Duodenal mucosa (tissue), 2 donors: Measurements from ENCODE around the gene RAD23A.
"Not testable (repeated sequence)": the region's sequence is repeated elsewhere in the genome, so short reads cannot be mapped to it uniquely, and the experiment has no call there.

Experiments
- H3K27ac ChIP-seq: one replicate; pipeline ENCODE4 v1.7.0; 2013; ENCODE audit warnings: low read depth, low read length
- H3K27me3 ChIP-seq, 2 donors: one replicate each; pipeline ENCODE4 v1.7.0; 2013; ENCODE audit warnings: low read length in 2 of 2, control low read depth in 1 of 2; ENCODE audit not compliant: insufficient read depth in 2 of 2, control insufficient read depth in 1 of 2
- H3K36me3 ChIP-seq, 2 donors: one replicate each; pipeline ENCODE4 v1.7.0; 2013; ENCODE audit warnings: low read length in 2 of 2, control low read depth in 1 of 2; ENCODE audit not compliant: insufficient read depth in 2 of 2, control insufficient read depth in 1 of 2
- H3K4me1 ChIP-seq, 2 donors: one replicate each; pipeline ENCODE4 v1.7.0; 2013; ENCODE audit warnings: low read length in 2 of 2, control low read depth in 1 of 2; ENCODE audit not compliant: insufficient read depth in 2 of 2, control insufficient read depth in 1 of 2
- H3K4me3 ChIP-seq, 2 donors: one replicate each; pipeline ENCODE4 v1.7.0; 2013; ENCODE audit warnings: low read length in 2 of 2, low read depth in 1 of 2
- H3K9ac ChIP-seq, 2 donors: one replicate each; pipeline ENCODE4 v1.7.0; 2013; ENCODE audit warnings: low read length in 2 of 2, low read depth in 1 of 2
- H3K9me3 ChIP-seq, 2 donors: one replicate each; pipeline ENCODE4 v1.7.0; 2013; ENCODE audit warnings: low read length in 2 of 2, control low read depth in 1 of 2; ENCODE audit not compliant: control insufficient read depth in 1 of 2

Gene RAD23A

GRCh38 chr19:12945479-12946091 lies at the start of gene RAD23A:
Gene RAD23A, plus strand, starts transcription at chr19:12945862. Its CDS starts 87 bp downstream, at chr19:12945949.
- Histone ChIP-seq H3K27ac (peak within 1 kb of the TSS; percentile 89), H3K4me3 (peak within 1 kb of the TSS; percentile 88 to 90), H3K9me3 (no peaks in the 10 kb centered on the region), H3K36me3 (peaks cover 28 to 66% of the 10 kb centered on the region in 2 donors), H3K27me3 (no peaks in the 10 kb centered on the region), H3K9ac (peak within 1 kb of the TSS; percentile 79 to 83), H3K4me1 (peaks cover 32 to 51% of the 10 kb centered on the region in 2 donors)

DNA sequence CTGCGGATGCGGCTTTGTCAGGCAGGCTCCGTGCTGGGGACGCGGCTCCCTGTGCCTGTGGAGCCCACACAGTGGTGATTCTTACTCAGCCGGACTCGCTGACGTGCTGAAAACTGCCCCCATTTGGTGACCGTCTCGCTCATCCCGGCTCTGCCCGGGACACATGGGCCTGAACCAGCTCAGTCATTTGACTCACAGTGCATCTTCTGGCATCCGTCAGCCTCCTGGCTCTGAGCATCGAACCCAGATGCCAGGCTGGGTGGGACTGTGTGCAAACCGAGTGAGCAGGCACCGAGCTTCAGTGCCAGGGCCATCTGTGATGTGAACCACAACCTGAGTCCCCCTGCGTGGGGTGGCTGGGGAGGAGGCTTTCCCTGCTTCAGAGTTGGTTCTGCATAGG lies 49.2 kb upstream of the RAD23A start:
- no peak overlapping the region for H3K4me3 ChIP-seq
- H3K36me3 ChIP-seq: peaks cover 7 to 32% of the 10 kb centered on the region in 2 donors
- H3K9ac ChIP-seq: no peak overlapping the region
- H3K4me1 ChIP-seq: peaks cover 6 to 7% of the 10 kb centered on the region in 2 donors
- H3K27ac ChIP-seq: no peak overlapping the region
- H3K27me3 ChIP-seq: no peaks in the 10 kb centered on the region
- no peaks in the 10 kb centered on the region for H3K9me3 ChIP-seq

DNA sequence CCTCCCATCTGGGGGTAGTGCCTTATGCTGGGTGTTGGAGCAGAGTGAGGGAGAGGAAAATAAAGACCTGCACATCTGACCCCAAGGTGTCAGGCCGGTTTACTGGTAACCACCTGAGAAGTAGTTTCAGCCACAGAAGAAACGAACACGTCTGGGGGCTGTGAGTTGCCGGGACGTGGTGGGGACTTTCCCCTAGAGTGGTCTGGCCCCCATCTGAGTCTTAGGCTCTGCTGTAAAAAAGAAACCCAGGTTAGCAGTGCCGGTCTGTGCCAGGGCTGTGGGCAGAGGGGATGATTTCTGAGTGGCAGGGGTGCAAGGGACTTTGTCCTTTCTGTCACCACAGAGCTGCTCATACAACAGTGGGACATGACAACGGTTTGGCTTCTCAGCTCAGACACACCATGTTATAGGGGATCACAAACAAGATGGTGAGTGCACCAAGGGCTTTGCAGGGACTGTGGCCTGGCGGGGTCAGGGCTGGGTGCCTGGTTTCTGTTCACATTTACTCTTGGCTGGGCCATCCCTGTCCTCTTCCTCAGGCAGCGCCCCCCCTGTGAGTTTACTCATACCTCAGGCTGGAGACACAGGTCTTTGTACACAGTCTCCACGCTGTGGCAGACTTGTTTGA lies 45.7 kb upstream of the RAD23A start:
- H3K9me3 ChIP-seq: no peaks in the 10 kb centered on the region
- no peak overlapping the region for H3K4me3 ChIP-seq
- peaks cover 7 to 16% of the 10 kb centered on the region in 2 donors for H3K36me3 ChIP-seq
- no peak overlapping the region for H3K27ac ChIP-seq
- no peak overlapping the region for H3K9ac ChIP-seq
- no peaks in the 10 kb centered on the region for H3K27me3 ChIP-seq
- H3K4me1 ChIP-seq: no peaks in the 10 kb centered on the region

- Histone ChIP-seq H3K4me1 (peaks cover 1% of the 10 kb centered on the region in 2 donors), H3K27me3 (no peaks in the 10 kb centered on the region), H3K9ac (no peak overlapping the region), H3K27ac (no peak overlapping the region), H3K9me3 (no peaks in the 10 kb centered on the region), H3K36me3 (no peaks in the 10 kb centered on the region), H3K4me3 (no peak overlapping the region)
Observed at GRCh38 chr19:12907166-12907565, 38.5 kb upstream of the RAD23A start.

GRCh38 chr19:12912571-12912970 lies 33.1 kb upstream of the RAD23A start:
- H3K4me1 ChIP-seq: peaks cover 12 to 15% of the 10 kb centered on the region in 2 donors
- H3K9me3 ChIP-seq: no peaks in the 10 kb centered on the region
- H3K27me3 ChIP-seq: no peaks in the 10 kb centered on the region
- H3K4me3 ChIP-seq: no peak overlapping the region
- H3K27ac ChIP-seq: no peak overlapping the region
- H3K9ac ChIP-seq: peak overlapping the region in 1 of 2 donors; percentile 25
- H3K36me3 ChIP-seq: no peaks in the 10 kb centered on the region

- H3K9ac ChIP-seq: peak overlapping the region in 1 of 2 donors; percentile 25
- H3K27ac ChIP-seq: peak overlapping the region; percentile 5
- no peaks in the 10 kb centered on the region for H3K36me3 ChIP-seq
- peak overlapping the region in 1 of 2 donors; percentile 26 for H3K4me3 ChIP-seq
- H3K9me3 ChIP-seq: no peaks in the 10 kb centered on the region
- H3K4me1 ChIP-seq: peaks cover 12 to 15% of the 10 kb centered on the region in 2 donors
- no peaks in the 10 kb centered on the region for H3K27me3 ChIP-seq
Observed at GRCh38 chr19:12913011-12913561, 32.6 kb upstream of the RAD23A start.

DNA sequence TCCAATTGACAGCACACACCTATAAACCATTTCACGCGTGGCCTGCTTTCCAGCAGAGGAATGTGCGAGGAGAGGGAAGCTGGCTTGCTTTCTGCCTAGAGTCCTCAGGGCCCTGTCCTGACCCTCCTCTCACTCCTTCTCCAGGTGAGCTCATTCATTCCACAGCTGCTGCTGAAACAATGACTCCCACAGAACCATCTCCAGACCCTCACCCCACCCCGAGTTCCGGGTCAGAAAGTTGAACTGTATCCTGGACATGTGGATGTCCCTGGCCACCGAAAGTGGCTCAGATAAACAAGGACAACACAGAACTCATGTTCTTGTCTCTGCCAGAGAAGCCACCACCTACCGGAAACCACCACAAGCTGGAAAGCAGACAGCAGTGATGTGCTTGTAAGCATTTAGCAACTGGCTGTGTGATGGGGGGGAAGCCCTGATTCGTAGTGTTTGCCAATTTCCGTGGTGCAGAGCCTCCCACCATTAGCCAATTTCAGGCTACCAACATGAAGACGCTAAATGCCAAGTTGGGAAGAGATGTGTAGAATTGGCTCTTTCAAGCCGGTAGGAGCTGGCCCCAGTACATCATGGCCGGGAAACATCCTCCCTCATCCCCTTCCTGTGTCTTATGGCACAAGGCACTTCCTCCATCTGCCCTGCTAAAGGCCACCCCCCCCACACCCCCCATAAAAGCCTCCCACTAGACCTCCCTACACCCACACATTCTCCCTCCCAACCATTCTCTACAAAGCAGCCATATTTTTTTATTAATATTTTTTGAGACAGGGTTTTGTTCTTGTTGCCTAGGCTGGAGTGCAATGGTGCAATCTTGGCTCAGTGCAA lies 31.6 kb upstream of the RAD23A start:
- H3K36me3 ChIP-seq: no peaks in the 10 kb centered on the region
- no peaks in the 10 kb centered on the region for H3K27me3 ChIP-seq
- H3K4me1 ChIP-seq: peaks cover 12 to 15% of the 10 kb centered on the region in 2 donors
- H3K27ac ChIP-seq: peak overlapping the region; percentile 5
- no peak overlapping the region for H3K9ac ChIP-seq
- no peaks in the 10 kb centered on the region for H3K9me3 ChIP-seq
- peak overlapping the region in 1 of 2 donors; percentile 26 for H3K4me3 ChIP-seq

DNA sequence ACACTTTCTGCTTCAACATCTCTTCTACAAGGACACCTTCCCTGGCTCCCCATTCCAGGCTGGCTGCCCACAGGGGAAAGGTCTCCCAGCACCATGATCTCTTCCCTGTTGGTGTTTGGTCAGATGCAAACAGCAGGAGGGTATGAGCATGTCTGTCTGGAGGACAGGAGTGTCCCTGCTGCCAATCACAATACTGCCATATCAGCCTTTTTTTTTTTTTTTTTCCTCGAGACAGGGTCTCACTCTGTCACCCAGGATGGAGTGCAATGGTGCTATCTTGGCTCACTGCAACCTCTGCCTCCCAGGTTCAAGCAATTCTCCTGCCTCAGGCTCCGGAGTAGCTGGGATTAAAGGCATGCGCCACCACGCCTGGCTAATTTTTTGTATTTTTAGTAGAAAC lies 29.8 kb upstream of the RAD23A start:
- peaks cover 12 to 15% of the 10 kb centered on the region in 2 donors for H3K4me1 ChIP-seq
- H3K27me3 ChIP-seq, H3K4me3 ChIP-seq, H3K27ac ChIP-seq, H3K9me3 ChIP-seq, H3K9ac ChIP-seq, H3K36me3 ChIP-seq: not testable (repeated sequence)

DNA sequence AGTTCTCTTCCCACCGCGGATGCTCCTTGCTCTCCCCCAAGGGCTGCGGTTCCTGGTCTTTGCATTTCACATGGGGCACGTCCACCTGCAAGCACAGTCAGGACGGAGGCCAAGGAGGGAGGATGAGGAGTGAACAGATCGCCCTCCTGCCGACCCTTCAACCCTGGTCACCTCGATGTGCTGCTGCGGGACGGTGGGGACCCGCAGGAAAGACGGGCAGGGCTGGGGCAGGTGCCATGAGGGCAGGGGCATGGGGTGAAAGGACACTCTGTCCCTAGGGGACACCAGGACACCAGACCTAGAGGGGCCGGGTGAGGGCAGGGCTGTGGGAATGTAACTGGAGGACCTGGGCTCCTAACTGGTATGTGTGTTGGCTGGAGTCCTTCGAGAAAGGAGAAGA lies 27.4 kb upstream of the RAD23A start:
- Histone ChIP-seq H3K4me3 (no peak overlapping the region), H3K9me3 (no peaks in the 10 kb centered on the region), H3K4me1 (peaks cover under 1 to 3% of the 10 kb centered on the region in 2 donors), H3K27ac (no peak overlapping the region), H3K9ac (no peak overlapping the region), H3K27me3 (no peaks in the 10 kb centered on the region), H3K36me3 (peaks cover 6 to 10% of the 10 kb centered on the region in 2 donors)

DNA sequence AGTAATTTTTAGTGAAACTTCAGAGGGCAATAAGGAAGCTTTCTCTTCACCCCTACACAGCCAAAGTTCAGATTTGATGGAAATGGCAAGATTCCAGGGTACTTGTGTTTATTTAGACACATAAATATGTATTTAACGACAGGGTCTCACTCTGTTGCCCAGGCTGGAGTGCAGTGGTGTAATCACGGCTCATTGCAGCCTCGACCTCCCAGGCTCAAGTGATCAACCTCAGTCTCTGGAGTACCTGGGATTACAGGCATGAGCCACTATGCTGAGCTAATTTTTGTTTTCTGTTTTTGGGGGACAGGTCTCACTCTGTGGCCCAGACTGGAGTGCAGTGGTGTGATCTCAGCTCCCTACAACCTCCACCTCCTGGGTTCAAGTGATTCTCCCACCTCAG lies 24.6 kb upstream of the RAD23A start:
- Histone ChIP-seq H3K27me3 (no peaks in the 10 kb centered on the region), H3K4me3 (no peak overlapping the region), H3K36me3 (peaks cover 16 to 29% of the 10 kb centered on the region in 2 donors), H3K9me3 (no peaks in the 10 kb centered on the region), H3K9ac (no peak overlapping the region), H3K27ac (no peak overlapping the region), H3K4me1 (no peaks in the 10 kb centered on the region)
